OCI-LY1 (cell line): ENCODE measurements around the gene DNLZ.

Experiments
- CTCF ChIP-seq: fragments of 200-600 bp; sonication (generic), shearing (Covaris generic); IDR thresholded peaks from 2 replicates; pipeline ENCODE4 v1.5.1; 2017; ENCODE audit warnings: mild to moderate bottlenecking, antibody characterized with exemption, low read length, moderate library complexity, mixed read lengths
- EZH2 ChIP-seq: fragments of 200-600 bp; sonication (generic), shearing (Covaris generic); IDR thresholded peaks from 2 replicates; pipeline ENCODE4 v1.8.0; 2017; ENCODE audit warnings: borderline replicate concordance, mixed run types, mild to moderate bottlenecking, antibody characterized with exemption, low read length, moderate library complexity, mixed read lengths

- TF ChIP-seq CTCF: no peak
- no peak for TF ChIP-seq EZH2
Observed at GRCh38 chr9:136333486-136333885, 30.1 kb downstream of the DNLZ start.
